ENCODE results near the gene WFDC13.

DNA sequence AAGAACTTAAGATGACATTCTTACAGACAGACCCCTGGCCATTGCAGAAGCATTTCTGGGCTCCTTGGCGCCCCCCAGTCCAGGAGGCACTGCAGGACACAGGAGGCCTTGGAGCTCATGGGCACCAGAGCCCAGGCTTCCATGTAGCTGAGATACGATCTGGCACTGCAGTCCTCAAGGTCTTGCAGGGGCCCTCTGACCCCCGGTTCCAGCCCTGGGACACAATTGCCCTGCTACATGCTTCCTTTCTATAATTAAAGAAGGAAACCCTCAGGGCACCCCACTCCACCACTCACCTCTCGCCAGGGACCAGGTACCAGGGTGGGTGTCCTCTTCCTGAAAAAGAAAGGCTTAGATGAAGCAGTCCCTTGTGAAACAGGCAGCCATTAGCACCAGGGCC lies 56.3 kb downstream of the WFDC13 start:
- no peak for TF ChIP-seq EZH2 (IDR thresholded peaks at IDR 0.05; ENCODE audit: borderline replicate concordance, insufficient read depth, low read length, poor library complexity, severe bottlenecking)
- TF ChIP-seq, protein P1, sequence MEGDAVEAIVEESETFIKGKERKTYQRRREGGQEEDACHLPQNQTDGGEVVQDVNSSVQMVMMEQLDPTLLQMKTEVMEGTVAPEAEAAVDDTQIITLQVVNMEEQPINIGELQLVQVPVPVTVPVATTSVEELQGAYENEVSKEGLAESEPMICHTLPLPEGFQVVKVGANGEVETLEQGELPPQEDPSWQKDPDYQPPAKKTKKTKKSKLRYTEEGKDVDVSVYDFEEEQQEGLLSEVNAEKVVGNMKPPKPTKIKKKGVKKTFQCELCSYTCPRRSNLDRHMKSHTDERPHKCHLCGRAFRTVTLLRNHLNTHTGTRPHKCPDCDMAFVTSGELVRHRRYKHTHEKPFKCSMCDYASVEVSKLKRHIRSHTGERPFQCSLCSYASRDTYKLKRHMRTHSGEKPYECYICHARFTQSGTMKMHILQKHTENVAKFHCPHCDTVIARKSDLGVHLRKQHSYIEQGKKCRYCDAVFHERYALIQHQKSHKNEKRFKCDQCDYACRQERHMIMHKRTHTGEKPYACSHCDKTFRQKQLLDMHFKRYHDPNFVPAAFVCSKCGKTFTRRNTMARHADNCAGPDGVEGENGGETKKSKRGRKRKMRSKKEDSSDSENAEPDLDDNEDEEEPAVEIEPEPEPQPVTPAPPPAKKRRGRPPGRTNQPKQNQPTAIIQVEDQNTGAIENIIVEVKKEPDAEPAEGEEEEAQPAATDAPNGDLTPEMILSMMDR (IDR thresholded peaks at IDR 0.05; ENCODE audit: poor library complexity, severe bottlenecking): no peak
- TF ChIP-seq RAD21 (conservative IDR thresholded peaks at IDR 0.05): no peak
- no peak for TF ChIP-seq POLR2AphosphoS5 (IDR thresholded peaks at IDR 0.05)
- no peak for TF ChIP-seq EP300 (conservative IDR thresholded peaks at IDR 0.05; ENCODE audit: poor library complexity, severe bottlenecking)
- TF ChIP-seq, protein P2, sequence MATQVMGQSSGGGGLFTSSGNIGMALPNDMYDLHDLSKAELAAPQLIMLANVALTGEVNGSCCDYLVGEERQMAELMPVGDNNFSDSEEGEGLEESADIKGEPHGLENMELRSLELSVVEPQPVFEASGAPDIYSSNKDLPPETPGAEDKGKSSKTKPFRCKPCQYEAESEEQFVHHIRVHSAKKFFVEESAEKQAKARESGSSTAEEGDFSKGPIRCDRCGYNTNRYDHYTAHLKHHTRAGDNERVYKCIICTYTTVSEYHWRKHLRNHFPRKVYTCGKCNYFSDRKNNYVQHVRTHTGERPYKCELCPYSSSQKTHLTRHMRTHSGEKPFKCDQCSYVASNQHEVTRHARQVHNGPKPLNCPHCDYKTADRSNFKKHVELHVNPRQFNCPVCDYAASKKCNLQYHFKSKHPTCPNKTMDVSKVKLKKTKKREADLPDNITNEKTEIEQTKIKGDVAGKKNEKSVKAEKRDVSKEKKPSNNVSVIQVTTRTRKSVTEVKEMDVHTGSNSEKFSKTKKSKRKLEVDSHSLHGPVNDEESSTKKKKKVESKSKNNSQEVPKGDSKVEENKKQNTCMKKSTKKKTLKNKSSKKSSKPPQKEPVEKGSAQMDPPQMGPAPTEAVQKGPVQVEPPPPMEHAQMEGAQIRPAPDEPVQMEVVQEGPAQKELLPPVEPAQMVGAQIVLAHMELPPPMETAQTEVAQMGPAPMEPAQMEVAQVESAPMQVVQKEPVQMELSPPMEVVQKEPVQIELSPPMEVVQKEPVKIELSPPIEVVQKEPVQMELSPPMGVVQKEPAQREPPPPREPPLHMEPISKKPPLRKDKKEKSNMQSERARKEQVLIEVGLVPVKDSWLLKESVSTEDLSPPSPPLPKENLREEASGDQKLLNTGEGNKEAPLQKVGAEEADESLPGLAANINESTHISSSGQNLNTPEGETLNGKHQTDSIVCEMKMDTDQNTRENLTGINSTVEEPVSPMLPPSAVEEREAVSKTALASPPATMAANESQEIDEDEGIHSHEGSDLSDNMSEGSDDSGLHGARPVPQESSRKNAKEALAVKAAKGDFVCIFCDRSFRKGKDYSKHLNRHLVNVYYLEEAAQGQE (IDR thresholded peaks at IDR 0.05; ENCODE audit: borderline replicate concordance): no peak
- TF ChIP-seq TAF1 (IDR thresholded peaks at IDR 0.05; ENCODE audit: low read depth): no peak
- no peak for TF ChIP-seq MXI1 (conservative IDR thresholded peaks at IDR 0.05; ENCODE audit: poor library complexity, severe bottlenecking)
- no peak for TF ChIP-seq SMC3 (conservative IDR thresholded peaks at IDR 0.05; ENCODE audit: poor library complexity)

Data from neural cell (in vitro differentiated cells).